ENCODE data around the gene TSSK2. TPM values are rescaled to one million over a fixed set of nuclear protein-coding genes. Genes with fewer than 3 reads are reported as not detected.

TSSK2 gene
- total and polyA plus RNA-seq, 2 donors from 2014 or later, result not detected

GRCh38 chr22:19143967-19144400 is 12.9 kb downstream of the TSSK2 start:
- Histone ChIP-seq H3K9ac (ENCODE audit: low read length in 3 of 3) (peak overlapping the region; percentile 85 to 91 (median 87)), H3K36me3 (ENCODE audit: control insufficient read depth in 2 of 3, insufficient read depth in 3 of 3, low read length in 3 of 3) (peaks cover 10 to 33% (median 22%) of the 10 kb centered on the region in 3 donors), H3K4me1 (ENCODE audit: control insufficient read depth in 2 of 3, insufficient read depth in 2 of 3, low read depth in 1 of 3, low read length in 3 of 3) (peaks cover 0 to 8% (median 0%) of the 10 kb centered on the region in 3 donors), H3K27me3 (ENCODE audit: control insufficient read depth, insufficient read depth, low read length) (peaks cover 8% of the 10 kb centered on the region), H3K27ac (ENCODE audit: low read depth in 2 of 2, low read length in 2 of 2) (peak overlapping the region in 1 of 2 donors; percentile 69), H3K9me3 (ENCODE audit: control insufficient read depth in 2 of 3, insufficient read depth in 1 of 3, low read length in 3 of 3) (no peaks in the 10 kb centered on the region), H3K4me3 (ENCODE audit: low read length in 3 of 3) (peak overlapping the region; percentile 89 to 98 (median 93))
- no peak for DNase-seq
- intact Hi-C loops (cut with DNase I), result no loop called here
- TF ChIP-seq CTCF (IDR thresholded peaks at IDR 0.05; ENCODE audit: borderline replicate concordance, extremely low read depth, insufficient read depth), result no peak
- FAIRE-seq, result no peak

GRCh38 chr22:19146215-19146968 is 15.3 kb downstream of the TSSK2 start:
- no peak for FAIRE-seq
- peaks cover 4 to 9% (median 4%) of the 10 kb centered on the region in 3 donors for H3K36me3 ChIP-seq (ENCODE audit: control insufficient read depth in 2 of 3, insufficient read depth in 3 of 3, low read length in 3 of 3)
- no peak for DNase-seq
- no peak overlapping the region for H3K4me3 ChIP-seq (ENCODE audit: low read length in 3 of 3)
- no peak overlapping the region for H3K27ac ChIP-seq (ENCODE audit: low read depth in 2 of 2, low read length in 2 of 2)
- H3K27me3 ChIP-seq (ENCODE audit: control insufficient read depth, insufficient read depth, low read length), result peaks cover 13% of the 10 kb centered on the region
- H3K9ac ChIP-seq (ENCODE audit: low read length in 3 of 3), result no peak overlapping the region
- no peaks in the 10 kb centered on the region for H3K9me3 ChIP-seq (ENCODE audit: control insufficient read depth in 2 of 3, insufficient read depth in 1 of 3, low read length in 3 of 3)
- peaks cover 0 to 8% (median 0%) of the 10 kb centered on the region in 3 donors for H3K4me1 ChIP-seq (ENCODE audit: control insufficient read depth in 2 of 3, insufficient read depth in 2 of 3, low read depth in 1 of 3, low read length in 3 of 3)
- intact Hi-C loops (cut with DNase I), result no loop called here
- no peak for TF ChIP-seq CTCF (IDR thresholded peaks at IDR 0.05; ENCODE audit: borderline replicate concordance, extremely low read depth, insufficient read depth)

- Histone ChIP-seq H3K36me3 (ENCODE audit: control insufficient read depth in 2 of 3, insufficient read depth in 3 of 3, low read length in 3 of 3) (peaks cover 0 to 4% (median 0%) of the 10 kb centered on the region in 3 donors), H3K27me3 (ENCODE audit: control insufficient read depth, insufficient read depth, low read length) (peaks cover 21% of the 10 kb centered on the region), H3K4me3 (ENCODE audit: low read length in 3 of 3) (no peak overlapping the region), H3K9ac (ENCODE audit: low read length in 3 of 3) (no peak overlapping the region), H3K4me1 (ENCODE audit: control insufficient read depth in 2 of 3, insufficient read depth in 2 of 3, low read depth in 1 of 3, low read length in 3 of 3) (peaks cover 0 to 8% (median 0%) of the 10 kb centered on the region in 3 donors), H3K27ac (ENCODE audit: low read depth in 2 of 2, low read length in 2 of 2) (no peak overlapping the region), H3K9me3 (ENCODE audit: control insufficient read depth in 2 of 3, insufficient read depth in 1 of 3, low read length in 3 of 3) (no peaks in the 10 kb centered on the region)
- TF ChIP-seq CTCF (IDR thresholded peaks at IDR 0.05; ENCODE audit: borderline replicate concordance, extremely low read depth, insufficient read depth), result no peak
- DNase-seq, result no peak
- FAIRE-seq, result no peak
- intact Hi-C loops (cut with DNase I), result no loop called here
These were observed 16.2 kb downstream of the TSSK2 start for GRCh38 chr22:19147195-19147780.

Measured in kidney (tissue), 14 donors.